Measurements from ENCODE around the gene ANKIB1. TPM values are rescaled to one million over a fixed set of nuclear protein-coding genes. Genes with fewer than 3 reads are reported as not detected.

The ANKIB1 gene
- polyA plus RNA-seq, 1 of the 3 experiments (the other 2 are of a cell fraction): 24.6 TPM

DNA sequence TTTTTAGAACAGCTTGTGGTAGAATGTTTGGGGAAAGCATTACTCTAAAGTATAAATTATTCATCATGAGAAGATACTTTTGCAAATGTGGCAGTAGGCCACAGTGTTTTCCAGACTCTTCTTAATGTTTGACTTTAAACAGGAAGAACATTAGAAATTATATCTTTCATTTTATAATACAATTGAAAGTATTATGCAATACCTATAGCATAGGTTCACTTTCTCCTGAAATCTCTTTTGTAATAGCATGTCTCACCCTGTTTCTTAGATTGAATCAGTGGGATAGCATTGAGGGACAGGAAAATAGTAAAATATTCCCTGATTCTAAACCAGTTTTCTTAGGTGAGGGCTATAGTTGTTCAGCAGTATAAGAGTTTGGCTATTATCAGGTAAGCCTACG is 23.1 kb downstream of the ANKIB1 start:
- no peak for DNase-seq
- Histone ChIP-seq H4K20me1 (ENCODE audit: insufficient read depth) (peaks cover 6% of the 10 kb centered on the region; the same call in 1 of the 2 replicates), H2AFZ (ENCODE audit: low read depth) (no peak overlapping the region), H3K79me2 (ENCODE audit: insufficient read depth) (peaks cover 90% of the 10 kb centered on the region), H3K9me3 (peaks cover 2% of the 10 kb centered on the region), H3K9ac (no peak overlapping the region), H3K4me1 (ENCODE audit: control insufficient read depth in 1 of 2, insufficient read depth in 2 of 2, low read depth in 1 of 2, low read length in 1 of 2) (no peaks in the 10 kb centered on the region), H3K27ac (ENCODE audit: low read depth in 2 of 2, low read length in 1 of 2) (no peak overlapping the region), H3K27me3 (ENCODE audit: insufficient read depth) (no peaks in the 10 kb centered on the region), H3K9me2 (no peaks in the 10 kb centered on the region), H3K36me3 (replicated peaks in 1 of 2; ENCODE audit: control insufficient read depth in 1 of 2, insufficient read depth in 2 of 2, low read length in 1 of 2) (peaks cover under 1 to 16% of the 10 kb centered on the region in 2 experiments), H3F3A (replicated peaks; ENCODE audit: insufficient read depth) (no peaks in the 10 kb centered on the region), H3K4me3 (ENCODE audit: low read depth in 2 of 2, low read length in 1 of 2) (no peak overlapping the region), H3K4me2 (no peak overlapping the region)
- 81% methylated on average over 1 of the region's 1 CpG for WGBS (ENCODE audit: low lambda C conversion rate)
- ChIA-PET CTCF (interaction anchor here (0.7 kb wide), 2 partner anchors 48 to 179 kb away, joined by 3 read pairs; partner anchors contain the start of gene GATAD1), POLR2A (no interaction called here)
- TF ChIP-seq JUND (IDR thresholded peaks at IDR 0.05): no peak
- no peak for TF ChIP-seq FOSL2 (IDR thresholded peaks at IDR 0.05; ENCODE audit: borderline replicate concordance, low read depth)
- no peak for TF ChIP-seq NRF1 (IDR thresholded peaks at IDR 0.05; ENCODE audit: low read depth, low read length)
- TF ChIP-seq EZH2phosphoT487 (IDR thresholded peaks at IDR 0.05; ENCODE audit: borderline replicate concordance, low read depth): no peak
- no peak for TF ChIP-seq IRF3 (IDR thresholded peaks at IDR 0.05; ENCODE audit: low read depth, low read length)
- TF ChIP-seq TCF12 (IDR thresholded peaks at IDR 0.05): no peak
- no peak for TF ChIP-seq POLR2AphosphoS5 (IDR thresholded peaks at IDR 0.05; ENCODE audit: low read depth, low read length)
- no peak for TF ChIP-seq MEF2A (IDR thresholded peaks at IDR 0.05; ENCODE audit: borderline replicate concordance, low read depth)
- TF ChIP-seq TAF1 (IDR thresholded peaks at IDR 0.05; ENCODE audit: borderline replicate concordance, low read depth, low read length): no peak
- no peak for TF ChIP-seq RFX5 (IDR thresholded peaks at IDR 0.05; ENCODE audit: low read length)
- TF ChIP-seq ELF1 (IDR thresholded peaks at IDR 0.05): no peak
- TF ChIP-seq, protein P1, sequence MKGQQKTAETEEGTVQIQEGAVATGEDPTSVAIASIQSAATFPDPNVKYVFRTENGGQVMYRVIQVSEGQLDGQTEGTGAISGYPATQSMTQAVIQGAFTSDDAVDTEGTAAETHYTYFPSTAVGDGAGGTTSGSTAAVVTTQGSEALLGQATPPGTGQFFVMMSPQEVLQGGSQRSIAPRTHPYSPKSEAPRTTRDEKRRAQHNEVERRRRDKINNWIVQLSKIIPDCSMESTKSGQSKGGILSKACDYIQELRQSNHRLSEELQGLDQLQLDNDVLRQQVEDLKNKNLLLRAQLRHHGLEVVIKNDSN (IDR thresholded peaks at IDR 0.05; ENCODE audit: borderline replicate concordance, low read depth): no peak
- no peak for TF ChIP-seq TEAD4 (IDR thresholded peaks at IDR 0.05; ENCODE audit: borderline replicate concordance, insufficient read depth)
- no peak for TF ChIP-seq NFIC (IDR thresholded peaks at IDR 0.05; ENCODE audit: borderline replicate concordance)
- TF ChIP-seq GATA2 (CRISPR knock-in tag; IDR thresholded peaks at IDR 0.05): no peak
- no peak for TF ChIP-seq RAD21 (IDR thresholded peaks at IDR 0.05; ENCODE audit: low read length)
- TF ChIP-seq MXI1 (IDR thresholded peaks at IDR 0.05; ENCODE audit: low read depth, low read length): no peak
- TF ChIP-seq FOXM1 (IDR thresholded peaks at IDR 0.05; ENCODE audit: low read depth): no peak
- TF ChIP-seq FOXJ3 (CRISPR knock-in tag; IDR thresholded peaks at IDR 0.05): no peak
- no peak for TF ChIP-seq RCOR1 (IDR thresholded peaks at IDR 0.05; ENCODE audit: low read length)
